ENCODE data around the gene MPP4.

MPP4 gene

DNA sequence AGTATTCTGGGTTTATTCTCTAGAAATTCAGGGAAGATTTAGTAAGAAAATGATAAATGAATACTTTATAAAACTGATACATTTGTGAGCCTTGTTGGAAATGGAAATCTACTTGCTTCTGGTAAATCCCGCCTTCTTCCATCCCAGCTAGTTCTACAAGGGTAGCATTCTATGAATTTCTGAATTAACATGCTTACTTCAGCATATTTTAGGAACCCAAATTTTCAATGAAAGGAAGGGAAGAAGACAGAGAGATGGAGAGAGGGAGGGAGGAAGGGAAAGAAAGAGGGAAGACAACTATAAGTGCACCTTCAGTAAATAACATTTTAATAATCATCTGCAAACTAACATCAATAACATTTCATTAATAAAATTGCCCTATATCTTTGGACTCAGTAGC, 28.6 kb downstream of the MPP4 start:
- DNase-seq: no peak

DNA sequence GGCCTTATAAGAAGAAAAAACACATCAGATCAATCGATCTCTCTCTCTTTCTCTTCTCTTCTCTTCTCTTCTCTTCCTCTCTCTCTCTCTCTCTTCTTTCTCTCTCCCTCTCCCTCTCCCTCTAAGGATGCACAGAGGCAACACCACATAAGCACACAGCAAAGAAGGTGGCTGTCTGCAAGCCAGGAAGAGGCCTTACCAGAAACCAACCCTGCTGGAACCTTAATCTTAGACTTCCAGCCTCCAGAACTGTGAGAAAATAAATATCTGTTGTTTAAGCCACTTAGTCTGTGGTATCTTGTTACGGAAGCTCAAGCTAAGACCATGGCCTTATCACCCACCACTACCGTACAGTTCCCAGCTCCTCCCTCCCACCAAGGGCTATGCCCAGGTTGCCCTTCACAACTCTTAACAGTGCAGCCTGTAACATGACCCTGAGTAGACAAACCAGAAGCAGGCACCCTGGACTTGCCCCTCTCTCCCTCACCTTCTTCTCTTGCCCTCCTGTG, 30.0 kb downstream of the MPP4 start:
- DNase-seq: no peak

GRCh38 chr2:201664334-201664733, 34.1 kb downstream of the MPP4 start:
- no peak for DNase-seq

DNA sequence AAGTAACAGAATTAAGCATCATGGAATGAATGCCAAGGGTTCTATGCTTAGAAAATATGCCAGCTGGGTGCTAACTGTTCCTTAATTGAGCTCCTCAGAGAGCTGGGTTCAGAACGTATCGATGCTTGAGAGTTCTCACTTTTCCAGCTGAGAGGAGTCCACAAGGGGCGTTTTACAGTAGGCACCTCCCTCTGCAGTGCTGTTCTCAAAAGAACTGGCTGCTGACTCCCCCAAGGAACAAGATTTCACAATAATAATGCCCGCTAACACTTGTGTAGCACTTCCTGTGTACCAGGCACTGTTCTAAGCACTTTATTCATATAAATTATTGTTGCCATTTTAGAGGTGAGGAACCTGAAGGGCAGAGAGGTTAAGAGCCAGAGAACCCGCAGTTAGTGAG, 37.1 kb downstream of the MPP4 start:
- DNase-seq: peak; percentile 87 to 90

GRCh38 chr2:201660293-201660895, 38.0 kb downstream of the MPP4 start:
- peak; percentile 79 to 82 for DNase-seq

- no peak for DNase-seq
These were observed 41.7 kb downstream of the MPP4 start for GRCh38 chr2:201656740-201657139.

- no peak for DNase-seq
These were observed 42.3 kb downstream of the MPP4 start for GRCh38 chr2:201656102-201656501.

- DNase-seq: peak in 1 of 2 experiments; percentile 10
These were observed 43.6 kb downstream of the MPP4 start for GRCh38 chr2:201654616-201655384.

DNA sequence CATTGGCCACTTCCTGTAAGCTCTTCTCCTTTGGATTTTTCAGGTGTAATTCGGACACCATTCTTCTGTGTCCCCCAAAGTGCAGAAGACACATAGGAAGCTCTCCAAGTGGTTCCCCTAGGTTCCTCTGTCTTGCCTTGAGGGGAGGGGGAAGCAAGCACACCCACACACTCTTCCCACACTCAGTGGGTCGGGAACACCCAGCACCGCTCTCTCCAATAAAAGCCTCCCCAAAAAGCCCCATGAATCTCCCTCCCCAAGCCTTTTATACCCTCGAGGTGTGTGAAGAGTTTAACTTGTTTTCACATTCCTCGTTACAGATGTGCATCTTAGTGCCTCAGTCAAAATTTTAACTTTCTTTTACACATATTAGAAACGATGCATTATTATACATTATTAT, 45.2 kb downstream of the MPP4 start:
- DNase-seq: no peak

DNA sequence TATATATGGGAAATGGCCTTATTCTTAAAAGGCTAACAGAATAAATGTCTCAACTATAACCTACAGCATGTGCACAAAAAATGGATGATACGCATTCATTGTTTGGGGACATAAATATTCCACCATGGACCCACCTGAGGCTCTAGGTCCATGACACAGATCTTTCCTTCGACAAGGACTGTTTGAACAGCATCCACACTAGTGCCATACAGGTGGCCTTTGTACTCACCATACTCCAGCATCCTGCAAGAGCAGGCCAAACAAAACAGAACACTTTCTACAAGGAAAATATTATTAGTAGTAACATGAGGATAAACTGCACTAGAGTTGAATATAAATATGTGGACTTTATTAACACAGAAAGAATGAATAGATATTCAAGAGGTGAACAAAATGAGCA, 49.0 kb downstream of the MPP4 start:
- no peak for DNase-seq

DNA sequence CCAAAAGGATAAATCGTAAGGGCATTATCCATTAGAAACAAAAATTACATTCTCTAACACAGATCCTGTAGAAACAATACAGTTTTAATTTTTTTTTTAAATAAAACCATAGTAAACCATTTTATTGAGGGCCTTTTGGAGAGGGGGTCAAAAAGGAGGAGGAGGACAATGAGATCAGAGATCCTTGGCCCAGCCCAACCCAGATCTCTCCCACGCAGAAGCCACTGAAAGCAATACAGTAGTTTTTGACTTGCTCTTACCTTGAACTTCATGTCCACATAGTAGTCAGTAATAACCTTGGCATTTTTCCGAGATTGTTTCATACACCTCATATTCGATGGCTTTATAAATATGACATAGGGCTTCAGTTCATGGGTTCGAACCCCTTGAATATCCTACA, 51.0 kb downstream of the MPP4 start:
- no peak for DNase-seq

GRCh38 chr2:201644001-201644400, 54.4 kb downstream of the MPP4 start:
- DNase-seq: no peak

- DNase-seq: peak; percentile 17 to 34
These were observed 55.1 kb downstream of the MPP4 start, which contains the start of gene TMEM237 for GRCh38 chr2:201643216-201643890. TMEM237 (minus strand) TSS chr2:201643503; CDS start chr2:201643400, 103 bp downstream.

- peak; percentile 81 to 86 for DNase-seq
These were observed 55.7 kb downstream of the MPP4 start for GRCh38 chr2:201642579-201643215.

DNA sequence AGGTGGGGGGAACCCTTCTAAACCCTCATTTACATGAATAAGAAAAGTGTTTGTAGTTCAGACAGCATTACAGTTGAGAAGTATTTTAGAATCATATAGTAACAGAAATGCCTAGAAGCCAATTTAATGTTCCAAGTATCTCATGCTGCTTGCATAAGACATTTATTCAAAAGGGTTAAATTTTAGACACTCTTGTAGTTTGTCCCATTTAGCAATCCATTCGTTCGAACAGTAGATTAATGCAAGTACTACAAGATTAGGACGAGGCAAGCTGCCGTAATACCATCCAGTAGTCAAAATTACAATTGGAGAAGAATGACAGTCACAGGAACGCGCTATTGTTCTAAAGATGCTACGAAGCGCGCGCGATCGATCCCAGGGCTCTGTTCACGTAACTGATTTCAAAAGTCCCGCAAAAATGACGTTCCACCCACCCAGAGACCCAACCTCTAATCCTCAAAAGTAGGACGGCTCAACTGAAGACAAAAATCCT, 56.3 kb downstream of the MPP4 start:
- DNase-seq: peak; percentile 81 to 86

- DNase-seq: no peak
These were observed 59.2 kb downstream of the MPP4 start for GRCh38 chr2:201639205-201639604.

GRCh38 chr2:201638326-201638725, 60.1 kb downstream of the MPP4 start:
- DNase-seq: no peak

DNA sequence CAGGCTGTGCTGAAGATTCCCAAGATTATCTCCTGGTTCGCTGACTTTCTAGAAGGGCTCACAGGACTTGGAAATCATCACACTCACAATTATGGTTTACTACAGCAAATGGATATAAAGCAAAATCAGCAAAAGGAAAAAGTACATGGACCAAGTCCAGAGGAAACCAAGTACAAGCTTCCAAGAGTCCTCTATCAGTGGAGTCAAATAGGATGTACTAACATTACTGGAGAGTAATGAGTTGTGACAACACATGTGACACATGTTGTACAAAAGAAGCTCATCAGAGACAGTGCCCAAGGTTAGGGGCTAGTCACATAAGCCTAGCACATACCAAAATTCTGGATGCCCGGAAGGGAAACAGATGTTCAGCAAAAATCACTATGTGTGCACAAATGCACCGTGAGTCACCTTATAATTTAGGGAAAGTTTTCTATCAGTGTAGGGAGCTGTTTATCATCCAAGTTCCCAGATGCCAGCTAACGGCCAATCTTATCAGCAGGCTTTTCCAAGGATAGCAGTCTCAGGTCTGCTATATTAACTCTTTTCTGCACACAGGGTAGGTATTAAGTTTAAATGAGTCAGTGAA, 64.7 kb downstream of the MPP4 start:
- DNase-seq: no peak

GRCh38 chr2:201631041-201631440, 67.4 kb downstream of the MPP4 start:
- DNase-seq: no peak

DNA sequence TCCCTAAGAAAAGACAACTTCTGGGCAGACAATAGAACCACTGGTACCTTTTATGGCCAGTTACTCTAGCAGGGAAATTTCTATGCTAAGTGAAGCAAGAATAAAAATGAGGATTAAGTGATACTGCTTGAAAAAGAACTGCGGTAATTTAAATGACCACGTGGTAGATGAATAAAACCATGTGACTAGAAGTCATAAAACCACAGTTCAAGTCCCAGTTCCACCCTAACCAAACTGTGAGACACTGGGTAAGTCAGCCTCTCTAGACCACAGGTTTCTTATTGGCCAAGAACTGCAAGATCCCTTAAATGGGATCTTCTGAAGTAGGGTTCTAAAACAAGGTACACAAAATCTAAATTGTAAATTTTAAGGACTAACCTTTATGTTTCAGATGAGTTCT, 67.9 kb downstream of the MPP4 start:
- no peak for DNase-seq

- DNase-seq: no peak
These were observed 69.9 kb downstream of the MPP4 start for GRCh38 chr2:201628545-201628944.

GRCh38 chr2:201622306-201622970, 76.0 kb downstream of the MPP4 start:
- no peak for DNase-seq

Measured in Kasumi-1 (cell line).